Lower lobe of right lung (tissue), 2 donors: Measurements from ENCODE around the gene ZNF224. TPM values are rescaled to one million over a fixed set of nuclear protein-coding genes. Genes with fewer than 3 reads are reported as not detected.

Experiments
- ATAC-seq, 2 donors: fragments of 200-7000 bp; cut with Tn5 transposase; one replicate each; pipeline ENCODE4 v1.9.1; 2020 to 2022; ENCODE audit warnings: mild to moderate bottlenecking in 2 of 2, moderate library complexity in 2 of 2
- DNase-seq: peaks from one replicate; pipeline ENCODE4 v3.0.0-alpha.2; 2020
- H3K27ac ChIP-seq: fragments of 200-600 bp; one replicate; pipeline ENCODE4 v1.8.0; 2022
- H3K27me3 ChIP-seq: fragments of 200-600 bp; one replicate; pipeline ENCODE4 v1.8.0; 2022; ENCODE audit warnings: low read depth
- H3K36me3 ChIP-seq: fragments of 200-600 bp; one replicate; pipeline ENCODE4 v1.8.0; 2022; ENCODE audit warnings: mild to moderate bottlenecking
- H3K4me1 ChIP-seq: fragments of 200-600 bp; one replicate; pipeline ENCODE4 v1.8.0; 2022
- H3K4me3 ChIP-seq: fragments of 200-600 bp; one replicate; pipeline ENCODE4 v1.8.0; 2022; ENCODE audit warnings: mild to moderate bottlenecking
- H3K9me3 ChIP-seq: fragments of 200-600 bp; one replicate; pipeline ENCODE4 v1.8.0; 2022
- intact Hi-C: fragments of 100-400 bp; cut with DNase I; formaldehyde crosslinking; loops from one replicate; pipeline ENCODE4 v1.11.0; 2022
- total RNA-seq: library from RNA; stranded (reverse); fragmentation: NEBNext Ultra II Directional; extraction: Animal tissue kit (Norgen Biotek cat#: 25700); gene quantifications from one replicate; pipeline ENCODE4 v1.2.1, GENCODE V29; 2021
- TF ChIP-seq, protein P1 (sequence below): fragments of 200-600 bp; IDR thresholded peaks from one replicate; pipeline ENCODE4 v1.8.0; 2022; ENCODE audit warnings: antibody characterized with exemption, mild to moderate bottlenecking
- donor health status: DM: no; HTN: yes; CAD: no; lungs with severe emphysema.

Gene ZNF224
- total RNA-seq, 1 donor from 2014 or later: 31.6 TPM

DNA sequence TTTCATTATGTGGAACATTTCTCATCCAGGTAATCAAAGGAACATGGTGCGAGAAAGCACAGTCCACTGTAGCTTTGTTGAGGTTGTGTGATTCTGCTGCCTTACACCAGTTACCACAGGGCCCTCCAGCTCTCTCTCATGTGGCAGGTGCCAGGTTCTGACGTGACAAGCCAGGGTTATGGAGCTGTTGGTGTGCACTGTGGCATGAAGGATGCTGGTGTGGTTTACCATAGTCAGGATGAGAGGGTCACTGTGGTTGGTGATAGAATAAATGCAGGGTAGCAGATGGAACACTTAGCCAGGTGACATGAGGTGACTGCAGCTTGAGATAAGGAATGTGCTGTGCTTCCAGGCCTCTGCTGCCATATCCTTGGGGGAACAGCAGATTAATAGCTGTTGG, 34.9 kb upstream of the ZNF224 start:
- H3K9me3 ChIP-seq: peaks cover 8% of the 10 kb centered on the region
- no peaks in the 10 kb centered on the region for H3K27me3 ChIP-seq
- no peak overlapping the region for H3K4me3 ChIP-seq
- H3K36me3 ChIP-seq: peaks cover 69% of the 10 kb centered on the region
- intact Hi-C loops: no loop called here
- no peak for ATAC-seq
- no peaks in the 10 kb centered on the region for H3K4me1 ChIP-seq
- TF ChIP-seq, protein P1, sequence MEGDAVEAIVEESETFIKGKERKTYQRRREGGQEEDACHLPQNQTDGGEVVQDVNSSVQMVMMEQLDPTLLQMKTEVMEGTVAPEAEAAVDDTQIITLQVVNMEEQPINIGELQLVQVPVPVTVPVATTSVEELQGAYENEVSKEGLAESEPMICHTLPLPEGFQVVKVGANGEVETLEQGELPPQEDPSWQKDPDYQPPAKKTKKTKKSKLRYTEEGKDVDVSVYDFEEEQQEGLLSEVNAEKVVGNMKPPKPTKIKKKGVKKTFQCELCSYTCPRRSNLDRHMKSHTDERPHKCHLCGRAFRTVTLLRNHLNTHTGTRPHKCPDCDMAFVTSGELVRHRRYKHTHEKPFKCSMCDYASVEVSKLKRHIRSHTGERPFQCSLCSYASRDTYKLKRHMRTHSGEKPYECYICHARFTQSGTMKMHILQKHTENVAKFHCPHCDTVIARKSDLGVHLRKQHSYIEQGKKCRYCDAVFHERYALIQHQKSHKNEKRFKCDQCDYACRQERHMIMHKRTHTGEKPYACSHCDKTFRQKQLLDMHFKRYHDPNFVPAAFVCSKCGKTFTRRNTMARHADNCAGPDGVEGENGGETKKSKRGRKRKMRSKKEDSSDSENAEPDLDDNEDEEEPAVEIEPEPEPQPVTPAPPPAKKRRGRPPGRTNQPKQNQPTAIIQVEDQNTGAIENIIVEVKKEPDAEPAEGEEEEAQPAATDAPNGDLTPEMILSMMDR: no peak
- H3K27ac ChIP-seq: no peak overlapping the region
- no peak for DNase-seq

DNA sequence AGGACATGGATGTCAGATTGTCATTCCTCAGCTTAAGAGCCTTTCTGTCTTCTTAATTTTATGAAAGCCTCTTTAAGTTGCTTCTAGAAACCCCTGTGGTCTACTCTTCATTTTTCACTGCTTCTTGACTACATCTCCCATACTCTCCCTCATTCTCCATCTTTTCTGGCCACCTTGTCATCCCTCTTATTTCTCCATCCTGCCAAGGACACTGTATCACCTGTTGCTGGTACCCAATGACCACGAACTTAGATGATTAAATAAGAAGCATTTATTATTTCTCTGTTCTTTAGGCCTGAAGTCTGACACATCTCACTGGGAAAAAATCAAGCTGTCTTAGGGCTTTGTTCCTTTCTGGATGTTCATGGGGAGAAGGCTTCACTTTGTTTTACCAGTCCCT, 33.1 kb upstream of the ZNF224 start:
- ATAC-seq (no peak), DNase-seq (no peak)
- H3K27me3 ChIP-seq: no peaks in the 10 kb centered on the region
- no peak overlapping the region for H3K4me3 ChIP-seq
- TF ChIP-seq, protein P1: no peak
- H3K36me3 ChIP-seq: peaks cover 75% of the 10 kb centered on the region
- no peak overlapping the region for H3K27ac ChIP-seq
- peaks cover 27% of the 10 kb centered on the region for H3K9me3 ChIP-seq
- intact Hi-C loops: no loop called here
- H3K4me1 ChIP-seq: no peaks in the 10 kb centered on the region

DNA sequence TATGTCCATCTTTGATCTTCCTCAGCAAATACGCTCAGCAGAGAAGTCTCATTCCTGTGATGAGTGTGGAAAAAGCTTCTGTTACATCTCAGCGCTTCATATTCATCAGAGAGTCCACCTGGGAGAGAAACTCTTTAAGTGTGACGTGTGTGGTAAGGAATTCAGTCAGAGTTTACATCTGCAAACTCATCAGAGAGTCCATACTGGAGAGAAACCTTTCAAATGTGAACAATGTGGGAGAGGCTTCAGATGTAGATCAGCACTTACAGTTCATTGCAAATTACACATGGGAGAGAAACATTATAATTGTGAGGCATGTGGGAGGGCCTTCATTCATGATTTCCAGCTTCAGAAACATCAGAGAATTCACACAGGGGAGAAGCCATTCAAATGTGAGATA, 27.9 kb upstream of the ZNF224 start:
- Histone ChIP-seq H3K27ac (no peak overlapping the region), H3K27me3 (no peaks in the 10 kb centered on the region), H3K9me3 (peaks cover 63% of the 10 kb centered on the region), H3K36me3 (peaks cover 42% of the 10 kb centered on the region), H3K4me1 (no peaks in the 10 kb centered on the region), H3K4me3 (no peak overlapping the region)
- intact Hi-C loops: no loop called here
- TF ChIP-seq, protein P1: no peak
- ATAC-seq (no peak), DNase-seq (no peak)

DNA sequence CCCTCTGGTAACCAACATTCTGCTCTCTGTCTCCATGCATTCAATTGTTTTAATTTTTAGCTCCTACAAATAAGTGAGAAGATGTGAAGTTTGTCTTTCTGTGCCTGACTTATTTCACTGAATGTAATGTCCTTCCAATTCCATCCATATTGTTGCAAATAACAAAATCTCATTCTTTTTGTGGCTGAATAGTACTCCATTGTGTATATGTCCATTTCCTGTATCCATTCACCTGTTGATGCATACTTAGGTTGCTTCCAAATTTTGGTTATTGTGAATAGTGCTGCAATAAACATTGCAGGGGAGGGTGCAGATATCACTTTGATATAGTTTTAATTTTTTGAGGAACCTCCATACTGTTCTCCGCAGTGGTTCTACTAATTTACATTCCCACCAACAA, 24.7 kb upstream of the ZNF224 start:
- H3K27me3 ChIP-seq: no peaks in the 10 kb centered on the region
- DNase-seq: no peak
- peaks cover 9% of the 10 kb centered on the region for H3K4me1 ChIP-seq
- TF ChIP-seq, protein P1: no peak
- ATAC-seq: no peak
- peaks cover 13% of the 10 kb centered on the region for H3K36me3 ChIP-seq
- no peak overlapping the region for H3K27ac ChIP-seq
- intact Hi-C loops: no loop called here
- H3K9me3 ChIP-seq: peaks cover 53% of the 10 kb centered on the region
- no peak overlapping the region for H3K4me3 ChIP-seq

DNA sequence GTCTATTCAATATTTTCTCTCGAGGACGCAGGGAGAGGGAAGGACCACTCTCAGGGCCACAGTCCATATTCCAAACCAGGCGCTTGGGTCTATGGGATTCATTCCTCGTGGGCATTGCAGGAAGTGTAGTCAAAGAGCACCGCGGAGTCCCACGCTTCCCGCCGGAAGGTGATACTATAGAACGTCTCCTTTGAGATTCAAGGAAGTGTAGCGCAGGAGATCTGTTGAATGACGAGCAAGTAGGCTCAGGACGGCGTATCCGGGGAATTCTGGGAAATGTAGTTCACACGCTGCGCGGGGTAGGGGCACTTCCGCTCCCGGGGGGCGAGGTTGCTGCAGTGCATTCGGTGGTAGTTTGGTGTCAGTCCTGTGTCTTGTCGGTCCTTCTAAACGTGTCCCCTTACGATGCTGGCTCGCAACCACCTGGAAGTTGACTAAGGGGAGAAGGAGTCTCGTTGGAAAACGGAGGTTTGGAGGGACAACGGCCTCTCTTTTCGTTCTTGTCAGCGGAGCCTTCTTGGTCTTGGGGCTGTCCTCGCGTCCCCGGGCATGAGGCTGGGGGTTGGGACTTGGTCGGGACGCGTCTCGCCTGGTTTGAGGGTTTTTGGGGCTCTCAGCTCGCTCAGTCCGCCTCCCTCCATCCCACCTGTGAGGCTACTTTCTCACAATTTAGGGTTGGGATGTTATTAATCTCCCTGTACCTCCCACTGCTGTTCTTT, 22.2 kb upstream of the ZNF224 start, which contains the start of gene ZNF284:
TSS of gene ZNF284 (plus strand) at position 336 of the 719 bp plus-strand sequence. CDS start 4,231 bp downstream, outside the sequence.
- TF ChIP-seq, protein P1: no peak
- Histone ChIP-seq H3K27ac (peak within 1 kb of the TSS; percentile 53), H3K27me3 (no peaks in the 10 kb centered on the region), H3K36me3 (no peaks in the 10 kb centered on the region), H3K9me3 (peaks cover 27% of the 10 kb centered on the region), H3K4me1 (peaks cover 9% of the 10 kb centered on the region), H3K4me3 (peak within 1 kb of the TSS; percentile 70)
- DNase-seq (peak; percentile 84), ATAC-seq (peak; percentile 98 to 100)
- intact Hi-C loops: no loop called here
